ENCODE data around the gene ZNF275.
"Not testable (repeated sequence)": the region's sequence is repeated elsewhere in the genome, so short reads cannot be mapped to it uniquely, and the experiment has no call there.

ZNF275 gene

GRCh38 chrX:153319295-153320046 lies 14.5 kb upstream of the ZNF275 start:
- no peak for DNase-seq

DNA sequence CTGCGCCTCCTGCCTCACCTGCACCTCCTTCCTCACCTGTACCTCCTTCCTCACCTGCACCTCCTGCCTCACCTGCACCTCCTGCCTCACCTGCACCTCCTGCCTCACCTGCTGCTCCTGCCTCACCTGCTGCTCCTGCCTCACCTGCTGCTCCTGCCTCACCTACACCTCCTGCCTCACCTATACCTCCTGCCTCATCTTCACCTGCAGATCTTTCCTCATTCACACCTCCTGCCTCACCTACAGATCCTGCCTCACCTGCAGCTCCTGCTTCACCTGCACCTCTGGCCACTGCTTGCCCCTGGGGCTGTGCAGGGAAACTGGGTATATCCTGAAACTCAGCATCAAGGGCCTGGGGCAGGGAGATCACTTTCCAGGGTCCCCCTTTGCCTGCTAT lies 13.9 kb upstream of the ZNF275 start:
- not testable (repeated sequence) for DNase-seq

DNA sequence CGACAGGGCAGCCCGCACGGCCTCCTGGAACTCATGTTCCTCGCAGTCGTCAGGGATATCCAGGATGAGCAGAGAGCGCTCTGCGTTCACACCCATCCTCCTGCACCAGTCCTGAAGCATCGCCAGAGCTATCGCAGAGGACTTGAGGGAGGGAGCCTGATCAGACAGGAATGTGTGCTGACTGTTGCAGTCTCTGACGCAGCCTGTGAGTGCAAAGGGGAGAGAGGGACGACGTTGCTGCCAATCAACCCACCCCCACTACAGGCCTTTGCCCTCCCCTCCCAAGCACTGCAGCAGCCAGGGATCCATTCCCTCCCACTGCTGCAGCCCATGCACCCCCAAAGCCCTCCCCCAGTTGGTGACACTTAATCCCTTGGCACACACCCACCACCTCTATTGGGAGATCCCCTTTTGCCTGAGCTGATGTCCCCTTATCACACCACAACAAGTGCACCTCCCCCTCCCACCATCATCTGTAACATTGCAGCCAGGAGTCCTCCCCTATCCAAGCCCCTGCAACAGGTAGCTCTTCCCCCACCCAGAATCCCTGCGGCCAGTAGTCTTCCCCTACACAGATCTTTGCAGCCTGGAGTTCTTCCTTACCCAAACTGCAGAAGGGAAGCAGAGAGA lies 13.3 kb upstream of the ZNF275 start:
- no peak for DNase-seq

DNA sequence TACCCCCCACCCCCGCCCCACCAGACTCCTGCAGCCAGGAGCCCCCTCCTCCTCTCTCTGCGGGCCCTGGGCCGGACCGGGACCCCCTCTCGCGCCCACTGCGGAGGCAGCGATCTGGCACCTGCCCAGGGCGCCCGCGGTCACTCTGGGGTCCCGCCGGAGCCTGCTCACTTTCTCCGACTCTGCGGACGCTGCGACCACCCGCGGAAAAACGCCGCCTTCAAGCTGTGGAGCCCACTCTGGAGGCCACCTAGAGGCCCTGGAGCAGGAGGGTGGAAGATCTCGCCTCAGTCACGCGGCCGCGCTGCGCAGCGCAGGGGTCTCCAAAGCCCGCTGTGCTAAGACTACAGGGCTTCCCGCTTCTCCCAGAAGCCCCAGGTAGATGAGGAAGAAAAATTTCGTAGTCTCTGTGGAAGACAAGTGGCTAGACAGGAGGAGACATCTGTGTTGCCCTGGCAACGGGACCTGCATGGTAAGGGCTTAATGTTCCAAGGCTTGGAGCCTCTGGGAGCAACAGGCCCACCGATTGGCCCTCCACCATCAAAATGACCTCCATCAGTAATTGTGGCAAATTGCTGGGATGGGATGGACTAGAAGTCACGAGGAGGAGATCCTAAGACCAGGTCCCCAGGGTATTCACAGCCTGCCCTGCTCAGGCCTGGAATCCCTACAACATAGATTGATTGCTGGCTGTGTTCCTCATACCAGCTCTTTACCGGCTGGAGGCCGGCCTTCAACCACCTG lies 12.4 kb upstream of the ZNF275 start, which contains the start of gene PNMA6F:
Gene PNMA6F (minus strand): TSS at position 387 of the 744 bp plus-strand sequence. CDS start 1,093 bp downstream, outside the sequence.
- no peak for DNase-seq

GRCh38 chrX:153327561-153327960 lies 6.4 kb upstream of the ZNF275 start:
- no peak for DNase-seq

DNA sequence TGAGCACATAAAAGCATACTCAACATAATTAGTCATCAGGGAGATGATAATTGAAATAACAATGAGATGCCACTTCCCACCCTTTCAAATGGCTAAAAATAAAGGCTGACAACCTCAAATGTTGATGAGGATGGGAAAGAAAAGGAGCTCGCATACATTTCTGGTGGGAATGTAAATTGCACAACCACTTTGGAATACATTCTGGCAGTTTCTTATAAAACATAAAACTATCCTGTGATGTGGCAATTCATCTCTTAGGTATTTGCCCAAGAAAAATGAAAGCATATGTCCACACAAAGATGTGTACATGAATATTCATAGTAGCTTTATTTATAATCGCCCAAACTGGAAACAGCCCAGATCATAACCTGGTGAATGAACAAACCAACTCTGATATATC lies 687 bp upstream of the ZNF275 start:
- no peak for DNase-seq

DNA sequence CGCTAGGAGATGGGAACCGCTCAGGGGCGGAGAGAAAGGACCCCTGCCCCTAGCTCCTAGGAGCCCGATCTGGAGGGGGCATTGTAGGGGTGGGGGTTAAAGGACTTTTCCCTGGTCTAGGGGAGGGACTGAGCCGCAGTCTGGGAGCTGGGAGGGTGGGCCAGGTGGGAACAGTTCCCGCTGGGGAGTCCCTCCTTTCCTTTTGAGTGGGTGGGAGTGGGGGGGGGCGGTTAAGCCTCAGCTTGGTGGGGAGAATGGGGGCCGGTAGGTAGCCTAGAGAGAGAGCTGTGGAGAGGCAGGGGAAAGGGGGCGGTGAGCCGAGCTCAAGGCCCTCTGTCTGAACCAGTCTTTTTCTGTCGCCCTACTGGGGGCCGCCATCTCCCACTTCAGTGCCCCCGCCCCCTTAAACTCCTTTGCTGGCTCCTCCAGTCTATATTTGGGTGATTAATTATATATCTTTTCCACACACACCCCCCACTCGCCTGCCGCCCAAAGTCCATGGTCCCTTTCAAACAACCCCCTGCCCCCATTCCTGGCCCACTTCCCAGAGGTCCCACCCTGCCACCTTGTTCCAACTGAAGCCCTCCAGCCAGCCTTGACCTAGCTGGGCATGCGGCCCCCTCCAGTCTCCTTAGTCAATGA lies 822 bp downstream of the ZNF275 start:
- no peak for DNase-seq

DNA sequence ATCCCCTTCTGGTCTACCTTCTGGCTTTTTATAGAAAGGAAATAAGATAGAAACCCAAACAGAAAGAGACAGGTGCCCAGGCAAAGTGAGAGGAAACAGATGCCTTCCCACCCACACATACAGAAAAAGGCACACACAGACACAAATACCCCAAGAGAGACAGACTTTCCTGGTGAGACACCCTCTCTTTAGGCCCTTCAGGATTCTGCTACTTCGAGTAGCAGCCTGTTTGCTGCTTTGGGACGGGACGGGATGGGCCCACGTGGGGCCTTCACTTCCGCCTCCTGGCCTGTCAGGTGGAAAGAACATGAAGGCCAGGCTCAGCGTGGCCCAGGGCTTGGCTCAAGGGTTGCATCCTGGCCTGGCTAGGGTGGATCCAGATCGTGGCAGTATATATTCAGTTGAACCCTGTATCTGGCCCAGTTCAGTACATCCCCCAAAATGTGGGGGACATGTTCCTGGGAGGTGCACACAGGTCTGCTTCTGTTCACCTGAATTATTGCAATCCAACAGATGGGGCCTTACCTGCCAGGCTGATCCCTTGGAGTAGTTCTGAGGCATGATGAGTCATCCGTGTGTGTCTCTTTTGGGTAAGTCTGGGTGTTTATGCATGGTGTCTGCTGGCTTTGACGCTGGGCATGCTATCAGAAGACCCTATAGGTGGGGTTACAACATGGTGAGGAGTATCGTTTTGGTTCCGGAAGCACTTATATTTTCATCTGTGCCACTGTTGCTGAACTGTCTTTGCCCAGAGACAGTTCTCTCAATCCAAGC lies 2.4 kb downstream of the ZNF275 start:
- no peak for DNase-seq

DNA sequence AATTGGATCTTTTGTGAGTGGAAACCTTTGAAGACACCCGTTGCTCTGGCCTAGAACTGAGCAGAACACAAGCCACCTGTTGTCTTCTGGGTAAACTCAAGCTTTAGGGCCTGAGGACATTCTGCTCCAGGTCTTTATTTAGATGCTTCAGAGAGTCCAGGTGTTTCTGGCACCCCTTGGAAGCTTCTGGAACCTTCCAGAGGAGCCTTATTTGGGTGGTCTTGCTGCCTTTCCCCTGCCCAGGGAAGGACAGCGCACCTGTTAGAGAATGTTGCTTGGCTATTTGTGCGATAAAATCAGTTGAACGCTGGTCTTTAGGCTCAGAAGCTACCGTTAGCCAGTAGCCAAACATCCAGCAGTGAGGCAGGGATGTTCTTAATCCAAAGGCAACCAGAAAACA lies 3.0 kb downstream of the ZNF275 start:
- no peak for DNase-seq

GRCh38 chrX:153338836-153339235 lies 4.9 kb downstream of the ZNF275 start:
- no peak for DNase-seq

- DNase-seq, result no peak
Observed at GRCh38 chrX:153339662-153340061, 5.7 kb downstream of the ZNF275 start.

DNA sequence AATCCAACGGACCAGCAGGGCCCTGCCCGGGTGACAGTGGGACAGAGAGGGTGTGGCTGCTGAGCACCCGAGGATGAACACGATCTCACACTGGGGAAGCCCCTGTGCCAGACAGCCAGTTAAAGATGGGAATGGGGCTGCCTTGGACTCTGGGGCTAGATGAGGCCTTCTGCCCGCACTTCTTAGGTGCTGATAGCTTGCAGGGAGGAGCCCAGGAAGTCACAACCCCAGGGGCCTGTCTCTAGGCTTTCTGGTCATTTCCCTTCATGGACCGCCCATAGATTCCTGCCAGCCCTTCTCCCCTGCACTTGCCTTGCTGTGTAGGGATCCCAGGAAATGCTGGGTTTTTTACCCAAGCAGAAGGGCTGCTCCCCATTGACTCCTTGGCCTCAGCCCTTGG lies 6.2 kb downstream of the ZNF275 start:
- no peak for DNase-seq

- DNase-seq, result no peak
Observed at GRCh38 chrX:153342762-153343558, 9.0 kb downstream of the ZNF275 start.

- DNase-seq, result no peak
Observed at GRCh38 chrX:153343674-153344073, 9.7 kb downstream of the ZNF275 start.

- no peak for DNase-seq
Observed at GRCh38 chrX:153347530-153347929, 13.6 kb downstream of the ZNF275 start.

- no peak for DNase-seq
Observed at GRCh38 chrX:153348421-153348820, 14.5 kb downstream of the ZNF275 start.

- no peak for DNase-seq
Observed at GRCh38 chrX:153349952-153350351, 16.0 kb downstream of the ZNF275 start.

- DNase-seq, result no peak
Observed at GRCh38 chrX:153351981-153352380, 18.0 kb downstream of the ZNF275 start.

DNA sequence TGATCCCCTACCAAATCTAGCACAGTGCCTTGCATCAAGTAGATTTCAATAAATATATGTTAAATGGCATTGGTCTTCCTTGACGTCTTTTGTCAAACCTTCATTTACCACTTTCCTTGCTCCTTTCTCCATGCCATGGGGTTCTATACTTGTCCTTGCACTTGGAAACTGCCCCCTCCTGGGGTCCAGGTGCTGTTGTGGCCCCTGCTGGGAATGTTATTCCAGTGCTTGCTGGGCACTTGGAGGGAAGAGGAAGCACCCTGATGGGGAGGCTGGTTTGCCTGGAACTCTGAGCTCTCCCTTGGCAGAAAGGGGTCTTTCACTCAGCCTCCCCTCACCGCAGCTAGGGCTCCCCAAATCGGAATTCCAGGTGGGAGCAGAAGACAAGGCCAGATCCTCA lies 18.9 kb downstream of the ZNF275 start:
- no peak for DNase-seq

DNA sequence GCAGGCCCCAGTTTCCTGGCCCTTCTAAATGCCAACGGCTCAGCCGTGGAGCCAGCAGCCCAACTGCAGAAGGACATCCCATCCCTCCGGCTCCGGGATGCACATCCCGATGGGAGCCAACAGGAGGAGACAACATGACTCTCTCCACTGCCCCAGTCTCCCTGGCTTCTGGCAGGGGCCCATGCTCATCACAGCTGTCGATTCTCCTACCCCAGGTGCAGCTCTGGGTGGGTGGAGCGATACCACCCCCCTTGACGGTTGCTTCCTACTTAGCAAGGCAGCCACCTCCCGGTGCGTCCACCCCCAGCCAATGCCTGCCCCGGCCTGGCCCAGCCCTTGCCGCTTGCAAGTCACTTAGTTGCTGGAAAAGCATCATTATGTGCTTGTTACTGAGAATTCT lies 19.5 kb downstream of the ZNF275 start:
- DNase-seq, result no peak

GRCh38 chrX:153357877-153358276 lies 23.9 kb downstream of the ZNF275 start:
- no peak for DNase-seq

Measured in activated gamma-delta T cell treated with Interleukin-2 at 50 U/mL for 16 hours (primary cell).